COLO829 (cell line): ENCODE data around the gene GCN1.
"Not testable (repeated sequence)": the region's sequence is repeated elsewhere in the genome, so short reads cannot be mapped to it uniquely, and the experiment has no call there.

Experiments used
- DNase-seq: peaks from one replicate; pipeline ENCODE4 v3.0.0; 2012; ENCODE audit warnings: low spot score

Gene GCN1

DNA sequence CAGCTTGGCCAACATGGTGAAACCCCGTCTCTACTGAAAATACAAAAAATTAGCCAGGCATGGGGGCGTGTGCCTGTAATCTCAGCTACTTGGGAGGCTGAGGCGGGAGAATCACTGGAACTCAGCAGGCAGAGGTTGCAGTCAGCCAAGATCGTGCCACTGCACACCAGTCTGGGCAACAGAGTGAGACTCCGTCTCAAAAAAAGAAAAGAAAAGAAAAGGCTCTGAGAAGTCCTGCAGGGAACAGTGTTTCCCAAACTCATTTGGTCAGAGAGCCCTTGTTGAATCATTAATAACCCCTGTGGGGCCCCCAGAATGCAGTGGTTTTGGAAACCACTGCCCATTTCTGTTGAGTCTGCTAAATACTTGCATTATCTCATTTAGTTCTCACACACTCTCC, 18.7 kb upstream of the GCN1 start:
- DNase-seq, result not testable (repeated sequence)

DNA sequence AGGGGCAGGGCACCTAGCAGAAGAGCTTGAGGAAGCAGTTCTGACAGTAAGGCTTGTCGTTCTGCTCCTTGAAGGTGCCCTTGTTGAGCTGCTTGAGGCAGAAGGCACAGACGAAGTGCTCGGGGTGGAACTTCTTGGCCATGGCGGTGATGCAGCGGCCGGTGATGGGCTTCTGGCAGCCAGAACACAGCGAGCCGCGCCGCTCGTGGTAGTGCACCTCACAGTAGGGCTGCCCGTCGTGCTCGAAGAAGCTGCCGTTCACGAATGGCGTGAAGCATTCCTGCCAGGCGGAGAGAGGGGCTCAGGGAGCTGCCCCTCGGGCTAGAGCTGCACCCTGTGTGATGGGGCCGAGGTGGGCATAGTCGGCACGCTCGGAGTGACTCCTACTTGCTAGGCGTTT, 17.8 kb upstream of the GCN1 start:
- no peak for DNase-seq

DNA sequence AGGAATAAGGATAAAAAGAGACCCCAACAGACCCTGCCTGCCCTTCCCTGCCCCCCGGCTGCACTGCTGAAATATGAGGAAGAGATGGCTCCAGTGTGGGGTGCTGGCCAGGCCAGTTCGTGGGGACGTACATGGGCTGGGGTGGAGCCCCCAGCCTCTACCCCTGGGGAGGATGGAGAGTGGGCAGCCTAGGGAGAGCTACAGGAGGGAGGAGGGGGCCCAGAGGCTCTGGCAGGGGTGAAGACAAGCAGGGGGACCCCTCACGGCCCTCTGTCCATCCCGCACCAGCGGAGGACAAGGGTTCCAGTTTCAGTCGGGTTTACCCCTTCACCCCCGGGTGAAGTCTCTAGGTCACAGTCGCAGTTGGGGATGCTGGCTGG, 17.4 kb upstream of the GCN1 start:
- no peak for DNase-seq

DNA sequence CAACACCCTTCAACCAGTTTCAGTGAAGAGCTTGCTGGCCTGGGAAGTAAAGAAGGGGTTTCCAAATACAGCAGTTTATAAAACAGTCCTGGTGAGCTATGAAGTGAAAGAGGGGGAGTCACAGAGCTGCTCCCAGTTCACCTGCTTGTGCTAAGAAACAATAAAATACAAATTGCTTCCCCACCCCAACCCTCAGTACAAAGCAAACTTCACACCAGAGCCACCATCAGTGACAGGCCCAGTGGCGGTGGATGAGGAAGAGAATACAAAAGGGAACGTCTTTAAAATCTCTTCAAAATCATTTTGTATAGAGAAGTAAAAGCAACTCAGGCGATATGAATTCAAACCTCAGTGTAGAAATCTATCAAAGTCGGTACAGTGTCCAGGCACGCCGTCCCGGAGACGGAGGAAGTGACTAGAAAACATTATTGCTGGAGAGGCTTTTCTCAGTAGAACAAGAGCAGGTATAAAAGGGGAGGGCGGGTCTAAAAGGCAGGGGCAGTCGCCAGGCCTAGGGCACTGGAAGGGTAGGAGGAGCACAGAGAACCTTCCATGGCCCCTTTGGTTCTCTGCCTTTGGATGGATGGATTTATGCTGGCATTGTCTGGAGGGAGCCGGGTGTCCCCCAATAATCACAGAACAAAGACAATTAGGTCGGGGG, 16.9 kb upstream of the GCN1 start:
- no peak for DNase-seq

DNA sequence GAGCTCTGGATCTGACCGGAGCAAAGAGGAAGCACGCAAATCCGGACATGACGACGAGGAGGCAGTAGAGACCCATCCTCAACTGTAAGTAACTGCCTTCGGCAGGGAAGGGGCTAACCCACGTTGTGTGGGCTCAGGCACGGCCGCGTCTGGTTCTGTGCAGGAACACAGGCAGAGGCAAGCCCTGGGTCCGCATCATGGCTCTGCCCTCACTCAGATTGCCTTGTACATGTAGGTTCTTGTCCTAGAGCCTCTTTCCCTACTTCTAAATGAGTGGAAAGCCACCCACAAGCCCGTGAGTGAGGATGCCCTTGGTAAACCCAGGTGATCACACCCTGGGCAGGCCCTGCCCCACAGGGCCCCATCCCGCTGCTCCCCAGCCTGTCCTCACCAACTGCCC, 15.3 kb upstream of the GCN1 start:
- no peak for DNase-seq

DNA sequence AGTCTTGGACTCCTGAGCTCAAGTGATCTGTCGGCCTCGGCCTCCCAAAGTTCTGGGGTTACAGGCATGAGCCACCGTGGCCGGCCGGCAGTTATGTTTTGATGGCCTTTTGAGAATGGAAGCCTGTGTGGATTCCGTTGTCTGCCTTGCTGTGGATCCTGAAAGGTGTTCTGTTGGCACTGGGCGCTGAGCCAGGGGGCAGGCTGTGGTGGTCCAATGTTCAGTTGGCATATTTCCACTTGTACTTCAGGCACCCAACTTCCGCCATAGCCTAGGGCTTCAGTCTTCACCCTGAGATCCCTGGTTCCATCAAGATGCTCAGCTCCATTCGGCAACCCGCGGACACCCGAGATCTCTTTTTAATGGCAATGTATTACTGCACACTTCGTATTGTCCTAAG, 12.7 kb upstream of the GCN1 start:
- no peak for DNase-seq

DNA sequence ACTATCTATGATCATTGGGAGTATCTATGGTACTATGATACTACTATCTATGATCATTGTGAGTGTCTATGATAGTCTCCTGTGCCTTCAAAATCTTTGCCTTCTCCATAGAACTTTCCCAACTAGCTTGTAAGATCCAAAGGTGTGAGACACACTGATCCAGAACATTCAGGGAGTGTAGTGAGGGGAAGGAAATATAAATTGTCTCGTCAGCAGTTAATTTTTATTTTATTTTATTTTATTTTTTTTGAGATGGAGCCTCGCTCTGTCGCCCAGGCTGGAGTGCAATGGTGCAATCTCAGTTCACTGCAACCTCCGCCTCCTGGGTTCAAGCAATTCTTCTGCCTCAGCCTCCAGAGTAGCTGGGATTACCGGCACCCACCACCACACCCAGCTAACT, 12.3 kb upstream of the GCN1 start:
- not testable (repeated sequence) for DNase-seq

DNA sequence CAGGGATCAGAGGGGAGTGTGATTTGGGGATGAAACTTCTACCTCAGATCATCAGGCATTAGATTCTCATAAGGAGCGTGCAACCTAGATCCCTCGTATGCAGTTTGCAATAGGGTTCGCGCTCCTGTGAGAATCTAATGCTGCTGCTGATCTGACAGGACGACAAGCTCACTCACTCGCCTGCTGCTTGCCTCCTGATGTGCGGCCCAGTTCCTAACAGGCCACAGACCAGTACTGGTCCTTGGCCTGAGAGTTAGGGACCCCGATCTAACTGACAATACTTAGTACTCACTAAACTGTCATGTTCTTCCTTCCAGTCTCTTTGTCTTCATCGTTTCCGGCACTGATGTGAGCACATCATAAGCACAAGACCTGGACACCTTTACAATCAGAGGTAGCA, 11.7 kb upstream of the GCN1 start:
- DNase-seq, result no peak

DNA sequence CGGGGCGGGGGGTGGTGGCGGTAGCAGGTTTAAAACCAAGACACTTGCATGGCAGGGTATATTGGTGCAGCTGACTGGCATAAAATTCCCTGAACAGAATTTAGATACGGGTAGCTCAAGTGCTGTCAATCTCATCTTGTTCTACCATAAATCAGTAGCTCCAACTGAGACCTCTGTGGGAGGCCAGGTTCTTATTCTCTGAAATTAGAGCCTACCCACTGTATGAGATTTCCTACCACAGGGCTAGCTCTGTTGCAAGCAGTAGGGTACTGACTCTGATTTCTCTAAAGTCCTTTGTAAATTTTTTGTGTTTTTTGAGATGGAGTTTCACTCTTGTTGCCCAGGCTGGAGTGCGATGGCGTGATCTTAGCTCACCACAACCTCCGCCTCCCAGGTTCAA, 9.7 kb upstream of the GCN1 start:
- DNase-seq, result no peak

DNA sequence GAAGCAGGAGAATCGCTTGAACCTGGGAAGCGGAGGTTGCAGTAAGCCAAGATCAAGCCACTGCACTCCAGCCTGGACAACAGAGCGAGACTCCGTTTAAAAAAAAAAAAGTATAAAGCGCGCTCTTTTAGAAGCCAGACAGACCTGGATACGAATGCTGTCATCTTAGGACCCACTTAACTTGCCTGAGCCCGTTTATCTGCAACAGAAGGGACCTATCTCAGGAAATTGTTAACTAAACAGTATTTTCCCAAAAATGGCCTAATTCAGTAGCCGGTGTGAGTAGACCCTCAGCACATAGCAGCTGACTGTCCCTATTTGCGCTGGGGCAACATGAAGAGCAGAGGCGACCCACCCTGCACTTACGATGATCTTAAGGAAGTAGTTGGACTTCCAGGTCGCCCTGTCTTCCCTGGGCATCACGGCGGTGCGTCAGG, 5.9 kb upstream of the GCN1 start:
- DNase-seq, result no peak

DNA sequence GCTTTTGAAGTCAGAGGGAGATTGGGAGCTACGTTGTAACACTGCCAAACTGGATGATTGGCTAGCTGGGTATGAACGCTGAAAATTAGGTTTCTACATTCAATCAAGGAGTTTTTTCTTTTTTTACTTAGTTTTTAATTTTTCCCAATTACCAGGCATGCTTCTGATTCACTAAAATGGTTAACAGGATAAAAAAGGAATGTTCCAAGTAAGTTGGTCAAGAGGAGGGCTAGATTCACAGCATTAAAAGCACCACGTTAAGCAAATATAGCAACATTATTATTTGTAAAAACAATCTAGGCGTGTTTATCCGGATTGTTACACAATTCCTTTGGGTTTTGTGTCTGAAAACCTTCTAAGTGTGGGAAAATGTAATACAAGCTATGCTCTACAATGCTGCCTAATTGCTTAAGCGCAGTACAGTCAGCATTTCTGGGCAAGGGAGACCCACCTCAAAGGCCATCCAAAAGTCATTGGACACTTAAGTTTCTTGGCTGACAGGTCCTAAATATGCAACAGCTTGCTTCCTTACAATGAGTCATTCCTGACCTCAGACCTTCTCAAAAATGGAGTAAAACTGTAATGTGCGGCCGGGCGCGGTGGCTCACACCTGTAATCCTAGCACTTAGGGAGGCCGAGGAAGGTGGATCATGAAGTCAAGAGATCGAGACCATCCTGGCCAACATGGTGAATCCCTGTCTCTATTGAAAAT, 5.2 kb upstream of the GCN1 start:
- no peak for DNase-seq

DNA sequence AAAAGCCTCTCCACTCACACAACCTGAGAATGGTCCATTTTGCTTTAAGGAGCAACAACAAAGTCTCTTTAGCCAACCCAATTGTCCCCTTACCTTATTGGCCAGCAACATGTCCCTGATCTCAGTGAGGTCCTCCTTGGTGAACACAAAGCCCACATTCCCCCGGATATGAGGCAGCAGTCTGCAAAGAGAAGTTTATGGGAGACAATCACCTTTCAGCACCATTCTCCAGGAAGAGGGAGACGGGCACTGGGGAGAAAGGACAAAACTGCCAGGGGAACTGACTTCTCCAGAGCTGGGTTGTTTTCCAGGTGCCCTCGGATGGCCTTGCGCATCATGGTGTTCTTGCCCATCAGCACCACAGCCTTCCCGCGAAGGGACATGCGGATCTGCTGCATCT, 4.5 kb upstream of the GCN1 start:
- DNase-seq, result no peak

DNA sequence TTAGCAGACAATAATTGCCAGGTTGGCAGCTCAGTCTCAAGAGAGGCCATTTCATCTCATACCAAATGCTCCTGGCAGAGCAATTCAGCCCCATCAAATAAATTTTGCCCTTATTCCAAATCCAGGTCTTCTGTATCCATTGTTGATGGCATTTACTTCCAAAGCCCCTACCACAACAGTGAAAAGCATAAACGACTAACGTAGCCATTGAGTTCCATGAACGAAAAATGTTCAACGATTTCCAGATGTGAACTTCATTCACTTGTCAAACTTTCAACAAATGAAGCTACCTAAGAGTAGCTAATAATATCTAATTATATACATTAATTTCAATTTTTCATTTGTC, 3.0 kb upstream of the GCN1 start:
- DNase-seq, result no peak

DNA sequence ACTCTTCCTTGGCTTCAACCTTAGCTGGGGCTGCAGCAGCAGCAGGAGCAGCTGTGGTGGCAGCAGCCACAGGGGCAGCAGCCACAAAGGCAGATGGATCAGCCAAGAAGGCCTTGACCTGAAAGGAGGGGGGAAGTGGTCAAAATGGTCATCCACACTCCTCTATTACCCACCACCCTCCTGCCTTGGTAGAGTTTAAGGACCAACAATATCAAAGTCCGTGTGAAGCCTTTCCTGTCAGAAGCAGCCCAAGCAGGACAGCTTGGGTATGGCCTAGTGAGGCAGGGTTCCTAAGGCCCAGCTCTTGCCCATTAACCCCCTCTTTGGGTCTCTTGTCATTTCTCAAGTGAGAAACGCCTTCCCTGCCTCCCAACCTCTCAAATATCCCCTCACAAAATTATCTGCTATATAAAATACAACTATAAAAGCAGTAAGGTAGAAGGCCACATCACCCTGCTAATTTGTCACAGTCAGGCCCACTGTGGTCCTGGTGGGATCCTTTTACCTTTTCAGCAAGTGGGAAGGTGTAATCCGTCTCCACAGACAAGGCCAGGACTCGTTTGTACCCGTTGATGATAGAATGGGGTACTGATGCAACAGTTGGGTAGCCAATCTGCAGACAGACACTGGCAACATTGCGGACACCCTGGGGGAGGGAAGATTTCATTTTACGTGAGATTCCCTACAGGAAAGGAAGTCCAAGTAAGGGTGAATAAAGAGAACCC, 2.5 kb upstream of the GCN1 start:
- DNase-seq, result not testable (repeated sequence)

DNA sequence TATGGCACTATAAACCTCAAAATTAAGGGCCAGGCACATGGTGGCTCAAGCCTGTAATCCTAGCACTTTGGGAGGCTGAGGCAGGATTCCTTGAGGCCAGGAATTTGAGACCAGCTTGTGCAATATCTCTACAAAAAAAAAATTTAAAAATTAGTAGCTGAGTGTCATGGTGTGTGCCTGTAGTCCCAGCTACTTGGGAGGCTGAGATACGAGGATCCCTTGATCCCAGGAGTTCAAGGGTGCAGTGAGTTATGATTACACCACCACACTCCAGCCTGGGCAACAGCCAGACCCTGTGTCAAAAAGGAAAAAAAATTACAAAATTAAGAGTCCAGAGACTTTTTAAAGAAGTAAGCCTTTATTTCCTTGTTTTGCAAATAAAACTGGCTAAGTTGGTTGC, 1.8 kb upstream of the GCN1 start:
- DNase-seq, result no peak

DNA sequence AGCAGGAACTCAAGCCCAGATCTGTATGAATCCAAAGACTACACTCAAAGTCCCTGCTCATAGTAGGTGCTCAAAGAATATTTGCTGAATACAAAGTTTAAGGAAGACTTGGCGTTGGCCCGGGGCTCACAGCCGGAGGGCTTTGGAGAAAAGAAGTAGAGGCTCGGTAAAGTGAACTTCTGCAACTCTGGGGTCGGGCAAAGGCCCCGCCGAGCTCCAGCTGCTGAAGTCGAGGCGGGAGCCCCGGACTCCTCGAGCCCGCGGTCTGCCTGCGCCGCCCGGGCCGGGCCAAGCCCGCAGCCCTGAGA, 335 bp downstream of the GCN1 start:
- DNase-seq, result no peak

DNA sequence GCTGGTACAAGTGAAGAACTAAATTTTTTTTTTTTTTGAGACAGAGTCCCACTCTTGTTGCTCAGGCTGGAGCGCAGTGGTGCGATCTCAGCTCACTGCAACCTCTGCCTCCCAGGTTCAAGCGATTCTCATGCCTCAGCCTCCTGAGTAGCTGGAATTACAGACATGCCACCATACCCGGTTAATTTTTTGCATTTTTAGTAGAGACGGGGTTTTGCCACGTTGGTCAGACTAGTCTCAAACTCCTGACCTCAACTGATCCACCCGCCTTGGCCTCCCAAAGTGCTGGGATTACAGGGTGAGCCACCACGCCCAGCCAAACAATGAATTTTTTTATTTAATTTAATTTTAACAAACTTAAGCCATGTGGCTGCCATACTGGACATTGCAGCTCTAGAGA, 1.2 kb downstream of the GCN1 start:
- not testable (repeated sequence) for DNase-seq

DNA sequence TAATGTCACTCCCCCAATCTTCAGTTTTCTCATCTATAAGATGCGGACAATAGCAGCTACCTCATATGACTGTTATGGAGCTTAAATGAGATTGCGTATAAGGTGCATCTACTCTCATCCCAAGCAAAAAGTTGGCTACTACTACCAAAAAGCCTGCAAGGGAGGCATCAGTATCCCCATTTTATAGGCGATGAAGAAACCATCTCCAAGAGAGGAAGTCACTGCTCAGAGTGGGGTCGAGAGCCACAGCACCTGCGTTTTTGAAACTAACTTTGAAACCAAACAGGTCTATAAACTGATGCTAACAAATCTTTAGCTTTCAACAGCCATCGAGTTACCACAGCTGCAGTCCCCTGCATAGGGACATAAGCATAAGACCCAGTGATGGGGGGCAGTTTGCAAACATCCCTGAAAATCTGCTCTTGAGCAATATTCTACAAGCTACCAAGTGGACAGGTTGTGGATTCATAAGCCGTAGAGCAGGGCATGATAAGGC, 3.5 kb downstream of the GCN1 start:
- DNase-seq, result no peak

DNA sequence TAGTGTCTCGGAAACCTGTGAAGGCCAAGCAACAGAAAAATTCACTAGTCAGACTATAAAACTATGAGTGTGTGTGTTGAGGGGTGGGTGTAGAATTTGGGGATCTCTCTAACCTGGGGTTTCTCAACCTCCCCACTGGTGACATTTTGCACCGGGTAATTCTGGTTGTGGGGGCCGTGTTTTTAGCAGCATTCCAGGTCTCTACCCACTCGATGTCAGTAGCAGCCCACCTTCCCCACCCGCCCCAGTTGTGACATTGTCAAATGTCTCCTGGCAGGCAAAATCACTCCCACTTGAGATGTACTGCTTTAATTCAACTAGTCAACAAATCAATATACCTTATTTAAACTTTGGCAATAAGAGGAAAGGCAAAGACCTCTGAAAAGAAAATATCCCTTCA, 4.1 kb downstream of the GCN1 start:
- no peak for DNase-seq

DNA sequence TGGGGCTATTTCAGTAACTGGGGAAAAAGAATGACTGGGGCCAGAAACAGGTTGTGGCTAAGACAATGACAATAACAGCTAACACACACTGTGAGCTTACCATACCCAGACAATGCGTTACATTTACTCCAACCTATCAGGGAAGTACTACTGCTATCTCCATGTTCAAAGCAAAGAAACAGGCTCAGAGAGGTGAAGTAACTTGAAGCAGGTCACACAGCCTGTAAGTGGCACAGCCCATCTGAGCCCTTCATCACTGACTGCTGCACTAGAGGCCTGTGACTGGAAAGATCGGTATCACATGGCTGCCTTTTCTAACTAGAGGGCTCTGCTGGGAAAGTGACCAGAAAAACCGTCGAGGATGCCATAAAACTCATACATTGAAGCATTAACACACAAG, 7.9 kb downstream of the GCN1 start:
- DNase-seq, result no peak

DNA sequence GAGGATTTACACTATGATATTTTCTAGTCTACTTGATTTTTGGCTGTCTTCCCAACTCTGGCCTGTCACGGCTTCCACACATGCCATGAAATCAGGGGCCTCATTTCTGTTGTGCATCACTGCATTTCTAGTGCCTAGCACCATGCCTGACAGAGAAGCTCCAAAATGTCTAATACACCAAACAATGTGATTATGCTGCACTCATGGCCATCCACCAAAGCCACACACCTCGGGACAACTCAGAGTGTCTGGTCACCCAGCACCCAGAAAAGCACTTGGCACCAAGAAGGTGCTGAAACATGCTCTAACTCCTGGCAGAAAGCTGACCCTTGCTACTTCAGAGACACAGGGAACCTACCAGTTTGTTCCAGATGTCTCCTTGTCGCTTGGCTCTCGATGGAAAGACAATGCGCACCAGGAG, 11.3 kb downstream of the GCN1 start:
- no peak for DNase-seq

DNA sequence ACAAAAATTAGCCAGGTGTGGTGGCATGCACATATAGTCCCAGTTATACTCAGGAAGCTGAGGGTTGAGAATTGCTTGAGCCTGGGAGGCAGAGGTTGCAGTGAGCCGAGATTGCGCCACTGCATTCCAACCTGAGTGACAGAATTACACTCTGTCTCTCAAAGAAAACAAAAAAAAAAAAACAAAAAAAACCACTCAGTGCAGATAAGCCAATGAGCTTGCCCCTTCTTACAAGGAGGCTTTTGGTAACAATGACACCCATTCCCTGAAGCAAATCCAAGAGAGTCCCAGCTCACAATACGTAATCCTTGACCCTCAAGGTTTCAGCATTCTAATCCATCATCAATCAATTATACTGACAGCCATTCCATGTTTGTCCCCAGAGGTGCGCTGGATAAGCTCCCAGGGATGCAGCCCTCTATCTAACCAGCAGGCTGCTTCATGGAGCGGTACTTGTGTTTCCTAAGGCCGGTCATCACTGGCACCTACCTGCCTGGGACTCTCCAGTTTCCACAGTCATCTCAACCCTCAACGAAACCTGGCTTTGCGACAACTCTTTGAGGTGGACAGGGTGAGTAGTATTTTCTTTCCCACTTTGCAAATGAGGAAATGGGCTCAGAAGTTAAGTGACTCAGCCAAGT, 12.4 kb downstream of the GCN1 start:
- no peak for DNase-seq

DNA sequence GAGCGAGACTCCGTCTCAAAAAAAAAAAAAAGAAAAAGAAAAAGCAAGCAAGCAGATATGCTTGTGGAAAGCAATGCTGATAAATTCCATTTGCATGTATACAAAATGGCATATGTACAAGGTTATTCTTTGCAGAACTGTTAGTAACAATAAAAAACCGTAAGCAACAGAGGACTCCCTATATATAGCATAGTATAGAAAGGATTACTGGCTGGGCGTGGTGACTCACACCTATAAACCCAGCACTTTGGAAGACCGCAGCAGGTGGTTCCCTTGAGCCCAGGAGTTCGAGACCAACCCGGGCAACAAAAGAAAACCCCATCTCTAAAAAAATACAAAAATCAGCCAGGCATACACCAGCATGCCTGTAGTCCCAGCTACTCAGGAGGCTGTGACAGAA, 13.5 kb downstream of the GCN1 start:
- no peak for DNase-seq
